ENCODE data around the gene LYPD6B.
A peak's percentile ranks its signal among the peaks of the same experiment; 100 is the strongest.
"Not testable (repeated sequence)": the region's sequence is repeated elsewhere in the genome, so short reads cannot be mapped to it uniquely, and the experiment has no call there.

The LYPD6B gene

GRCh38 chr2:149226790-149227189, 188.3 kb downstream of the LYPD6B start:
- H3K4me3 ChIP-seq (ENCODE audit: low read depth, low read length): no peak overlapping the region
- TF ChIP-seq, protein P1, sequence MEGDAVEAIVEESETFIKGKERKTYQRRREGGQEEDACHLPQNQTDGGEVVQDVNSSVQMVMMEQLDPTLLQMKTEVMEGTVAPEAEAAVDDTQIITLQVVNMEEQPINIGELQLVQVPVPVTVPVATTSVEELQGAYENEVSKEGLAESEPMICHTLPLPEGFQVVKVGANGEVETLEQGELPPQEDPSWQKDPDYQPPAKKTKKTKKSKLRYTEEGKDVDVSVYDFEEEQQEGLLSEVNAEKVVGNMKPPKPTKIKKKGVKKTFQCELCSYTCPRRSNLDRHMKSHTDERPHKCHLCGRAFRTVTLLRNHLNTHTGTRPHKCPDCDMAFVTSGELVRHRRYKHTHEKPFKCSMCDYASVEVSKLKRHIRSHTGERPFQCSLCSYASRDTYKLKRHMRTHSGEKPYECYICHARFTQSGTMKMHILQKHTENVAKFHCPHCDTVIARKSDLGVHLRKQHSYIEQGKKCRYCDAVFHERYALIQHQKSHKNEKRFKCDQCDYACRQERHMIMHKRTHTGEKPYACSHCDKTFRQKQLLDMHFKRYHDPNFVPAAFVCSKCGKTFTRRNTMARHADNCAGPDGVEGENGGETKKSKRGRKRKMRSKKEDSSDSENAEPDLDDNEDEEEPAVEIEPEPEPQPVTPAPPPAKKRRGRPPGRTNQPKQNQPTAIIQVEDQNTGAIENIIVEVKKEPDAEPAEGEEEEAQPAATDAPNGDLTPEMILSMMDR (IDR thresholded peaks at IDR 0.05; ENCODE audit: low read depth, low read length, missing control alignments): no peak
- no peak for DNase-seq (ENCODE audit: low read depth)

GRCh38 chr2:149235816-149236375, 197.4 kb downstream of the LYPD6B start:
- H3K4me3 ChIP-seq (ENCODE audit: low read depth, low read length): no peak overlapping the region
- DNase-seq (ENCODE audit: low read depth): no peak
- TF ChIP-seq, protein P1 (IDR thresholded peaks at IDR 0.05; ENCODE audit: low read depth, low read length, missing control alignments): no peak

DNA sequence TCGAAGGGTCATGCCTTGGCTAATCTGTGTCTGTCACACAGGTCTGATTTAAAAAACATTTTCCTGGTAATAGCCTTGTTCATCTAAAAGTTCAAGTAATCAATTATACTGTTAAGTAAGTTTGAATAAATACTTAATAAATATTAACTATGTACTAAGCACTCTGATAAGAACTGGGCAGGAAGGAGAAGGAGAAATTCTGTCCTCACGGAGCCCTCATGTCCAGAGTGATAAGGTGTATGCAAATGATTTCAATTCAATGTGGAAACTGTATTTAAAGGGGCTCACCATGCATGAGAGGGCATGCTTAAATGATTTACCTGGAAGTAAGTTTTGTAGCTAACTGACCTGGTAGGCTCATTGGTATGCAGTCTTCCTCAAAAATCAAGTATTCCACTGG, 197.9 kb downstream of the LYPD6B start:
- H3K4me3 ChIP-seq (ENCODE audit: low read depth, low read length): no peak overlapping the region
- no peak for DNase-seq (ENCODE audit: low read depth)
- TF ChIP-seq, protein P1 (IDR thresholded peaks at IDR 0.05; ENCODE audit: low read depth, low read length, missing control alignments): no peak

GRCh38 chr2:149246186-149246585, 207.7 kb downstream of the LYPD6B start:
- TF ChIP-seq, protein P1 (IDR thresholded peaks at IDR 0.05; ENCODE audit: low read depth, low read length, missing control alignments): no peak
- DNase-seq (ENCODE audit: low read depth): no peak
- no peak overlapping the region for H3K4me3 ChIP-seq (ENCODE audit: low read depth, low read length)

DNA sequence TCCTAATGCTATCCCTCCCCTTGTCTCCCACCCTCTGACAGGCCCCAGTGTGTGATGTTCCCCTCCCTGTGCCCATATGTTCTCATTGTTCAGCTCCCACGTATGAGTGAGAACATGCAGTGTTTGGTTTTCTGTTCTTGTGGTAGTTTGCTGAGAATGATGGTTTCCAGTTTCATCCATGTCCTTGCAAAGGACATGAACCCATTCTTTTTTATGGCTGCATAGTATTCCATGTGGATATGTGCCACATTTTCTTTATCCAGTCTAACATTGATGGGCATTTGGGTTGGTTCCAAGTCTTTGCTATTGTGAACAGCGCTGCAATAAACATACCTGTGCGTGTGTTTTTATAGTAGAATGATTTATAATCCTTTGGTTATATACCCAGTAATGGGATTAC, 212.9 kb downstream of the LYPD6B start:
- not testable (repeated sequence) for H3K4me3 ChIP-seq (ENCODE audit: low read depth, low read length)

DNA sequence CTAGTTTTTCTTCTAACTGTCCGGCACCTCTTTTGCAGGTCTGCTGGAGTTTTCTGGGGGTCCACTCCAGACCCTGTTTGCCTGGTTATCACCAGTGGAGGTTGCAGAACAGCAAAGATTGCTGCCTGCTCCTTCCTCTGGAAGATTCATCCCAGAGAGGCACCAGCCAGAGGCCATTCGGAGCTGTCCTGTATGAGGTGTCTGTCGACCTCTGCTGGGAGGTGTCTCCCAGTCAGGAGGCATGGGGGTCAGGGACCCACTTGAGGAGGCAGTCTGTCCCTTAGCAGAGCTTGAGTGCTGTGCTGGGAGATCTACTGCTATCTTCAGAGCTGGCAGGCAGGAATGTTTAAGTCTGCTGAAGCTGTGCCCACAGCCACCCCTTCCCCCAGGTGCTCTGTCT, 218.4 kb downstream of the LYPD6B start:
- H3K4me3 ChIP-seq (ENCODE audit: low read depth, low read length); DNase-seq (ENCODE audit: low read depth): not testable (repeated sequence)

More for the DNA sequence above, 212.9 kb downstream of the LYPD6B start:
- DNase-seq (ENCODE audit: low read depth): not testable (repeated sequence)

DNA sequence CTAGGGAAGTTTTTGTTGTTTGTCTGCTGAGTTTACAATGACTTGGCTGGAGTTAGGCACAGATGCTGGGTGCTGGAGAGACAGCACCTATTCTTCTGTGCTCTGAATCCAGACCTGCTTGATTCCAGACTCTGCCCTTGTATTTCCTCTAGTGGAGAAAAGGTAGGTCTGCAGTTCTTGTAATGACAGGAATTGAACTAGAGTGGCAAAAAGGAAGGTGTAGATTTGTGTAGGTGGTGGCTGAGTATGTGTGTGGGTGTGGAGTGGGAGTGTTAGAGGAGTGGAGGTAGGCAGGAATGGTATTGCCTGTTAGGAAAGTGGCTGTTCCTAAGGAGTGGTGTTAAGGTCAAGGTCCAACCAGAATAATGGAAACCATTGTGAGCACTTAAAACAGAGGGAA, 220.0 kb downstream of the LYPD6B start:
- DNase-seq (ENCODE audit: low read depth): no peak
- no peak overlapping the region for H3K4me3 ChIP-seq (ENCODE audit: low read depth, low read length)
- TF ChIP-seq, protein P1 (IDR thresholded peaks at IDR 0.05; ENCODE audit: low read depth, low read length, missing control alignments): peak; percentile 9

- TF ChIP-seq, protein P1 (IDR thresholded peaks at IDR 0.05; ENCODE audit: low read depth, low read length, missing control alignments): no peak
- H3K4me3 ChIP-seq (ENCODE audit: low read depth, low read length): no peak overlapping the region
- DNase-seq (ENCODE audit: low read depth): no peak
Measured at GRCh38 chr2:149259136-149259535, 220.6 kb downstream of the LYPD6B start.
